Activated T-helper 1 cell treated with anti-CD3 and anti-CD28 coated beads, Interleukin-2, amount 50 U/mL, for 16 hours (primary cell): Measurements from ENCODE around the gene ATP6V1F.

ENCODE experiments used
- DNase-seq, 2 donors: peaks; one replicate each; pipeline ENCODE4 v3.0.0-alpha.2; 2020; ENCODE audit warnings: low read depth in 1 of 2, low spot score in 1 of 2

ATP6V1F gene

GRCh38 chr7:128847721-128848211 is 14.9 kb upstream of the ATP6V1F start:
- no peak for DNase-seq

- DNase-seq: no peak
Observed at GRCh38 chr7:128848289-128849155, 14.1 kb upstream of the ATP6V1F start.

- DNase-seq: no peak
Observed at GRCh38 chr7:128849156-128849515, 13.5 kb upstream of the ATP6V1F start.

GRCh38 chr7:128849804-128850490 is 12.7 kb upstream of the ATP6V1F start:
- DNase-seq: no peak

- no peak for DNase-seq
Observed at GRCh38 chr7:128852537-128853254, 10.0 kb upstream of the ATP6V1F start.

- no peak for DNase-seq
Observed at GRCh38 chr7:128853799-128854198, 8.9 kb upstream of the ATP6V1F start.

GRCh38 chr7:128854396-128854795 is 8.3 kb upstream of the ATP6V1F start:
- DNase-seq: no peak

- no peak for DNase-seq
Observed at GRCh38 chr7:128855559-128855958, 7.1 kb upstream of the ATP6V1F start.

- DNase-seq: no peak
Observed at GRCh38 chr7:128856001-128856718, 6.5 kb upstream of the ATP6V1F start.

- no peak for DNase-seq
Observed at GRCh38 chr7:128858380-128859231, 4.0 kb upstream of the ATP6V1F start.

- no peak for DNase-seq
Observed at GRCh38 chr7:128859232-128860157, 3.2 kb upstream of the ATP6V1F start.

GRCh38 chr7:128860158-128861073 is 2.2 kb upstream of the ATP6V1F start:
- DNase-seq: no peak

GRCh38 chr7:128861957-128862570 is 592 bp upstream of the ATP6V1F start:
- DNase-seq: no peak

GRCh38 chr7:128863433-128863989 is 855 bp downstream of the ATP6V1F start:
- no peak for DNase-seq

GRCh38 chr7:128865303-128865702 is 2.6 kb downstream of the ATP6V1F start:
- DNase-seq: no peak

GRCh38 chr7:128865996-128866877 is 3.6 kb downstream of the ATP6V1F start:
- no peak for DNase-seq
